HG03378 (cell line): ENCODE data around the gene FAM177B.

Experiments used
- ATAC-seq: cut with Tn5 transposase; IDR thresholded peaks from one replicate; pipeline ENCODE4 v1.9.1; 2021; ENCODE audit warnings: mild to moderate bottlenecking, moderate library complexity; ENCODE audit not compliant: unreplicated experiment

FAM177B gene

DNA sequence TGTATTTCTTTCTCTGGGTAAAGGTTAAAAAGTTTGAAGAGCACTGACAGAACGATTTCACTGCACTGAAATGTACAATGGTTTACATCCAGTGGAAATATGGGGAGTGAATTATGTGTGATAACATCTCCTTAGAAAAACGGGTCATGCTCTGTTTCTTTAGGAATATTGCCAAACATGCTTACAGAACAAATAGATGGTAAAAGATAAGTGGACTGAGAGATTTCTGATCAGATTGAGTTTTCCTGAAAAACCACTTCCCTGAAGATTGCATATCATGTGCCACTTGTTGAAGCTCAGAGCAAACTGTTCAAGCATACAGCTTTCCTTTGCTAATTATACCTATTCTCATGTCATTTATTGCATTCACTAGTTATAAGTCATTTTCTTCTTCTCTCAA, 47.9 kb downstream of the FAM177B start:
- no peak for ATAC-seq

DNA sequence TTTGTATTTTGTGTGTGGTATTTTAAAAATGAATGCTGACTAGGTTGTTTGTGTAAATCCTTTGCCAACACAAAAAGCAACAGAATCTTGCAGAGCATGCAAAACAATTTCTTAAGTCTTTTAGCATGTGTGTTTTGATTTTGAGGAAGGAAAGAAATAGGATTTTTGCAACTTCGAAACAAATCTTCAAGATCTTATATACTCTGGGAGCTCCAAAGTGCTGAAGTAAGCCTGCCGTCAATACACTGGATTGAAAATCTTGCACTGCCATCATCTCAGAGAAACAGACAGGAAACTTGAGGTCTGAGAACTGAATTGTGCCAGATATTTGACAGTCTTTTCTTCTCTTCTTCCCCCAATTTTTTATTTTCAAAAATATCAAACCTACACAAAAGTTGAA, 48.5 kb downstream of the FAM177B start:
- no peak for ATAC-seq

DNA sequence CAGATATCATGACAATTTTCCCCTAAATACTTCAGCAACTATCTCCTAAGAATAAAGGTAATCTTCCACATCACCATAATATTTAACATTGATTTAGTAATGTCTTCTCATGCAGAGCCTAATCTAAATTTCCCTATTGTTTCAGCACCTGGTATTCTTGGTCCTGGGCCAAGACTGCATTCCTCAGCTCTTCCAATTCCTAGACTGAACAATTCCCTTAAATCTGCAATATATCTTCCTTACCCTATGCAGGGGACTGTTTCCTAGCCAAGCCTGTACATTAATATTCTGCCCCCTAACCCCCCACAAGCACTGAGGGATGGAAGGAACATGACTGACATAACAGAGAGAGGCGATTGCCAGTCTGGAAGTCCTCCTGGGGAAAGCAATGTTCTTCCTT, 49.1 kb downstream of the FAM177B start:
- ATAC-seq = no peak

DNA sequence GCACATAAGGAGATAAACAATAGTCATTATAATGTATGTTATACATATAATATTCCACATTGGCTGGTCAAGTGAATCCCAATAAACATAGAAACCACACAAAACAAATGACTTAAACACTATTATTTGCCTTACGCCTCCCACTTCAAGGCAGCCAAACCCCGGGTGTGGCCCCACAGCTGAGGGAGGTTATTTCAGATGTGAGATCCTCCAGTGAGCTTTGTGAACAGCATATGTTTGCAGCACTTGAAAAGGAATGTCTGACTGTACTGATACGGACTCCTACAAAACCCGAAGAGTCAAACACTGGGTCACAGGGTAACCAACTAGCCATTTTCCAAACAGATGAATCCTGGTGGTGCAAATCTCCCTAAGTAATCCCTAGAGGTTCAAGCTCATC, 50.7 kb downstream of the FAM177B start:
- no peak for ATAC-seq

DNA sequence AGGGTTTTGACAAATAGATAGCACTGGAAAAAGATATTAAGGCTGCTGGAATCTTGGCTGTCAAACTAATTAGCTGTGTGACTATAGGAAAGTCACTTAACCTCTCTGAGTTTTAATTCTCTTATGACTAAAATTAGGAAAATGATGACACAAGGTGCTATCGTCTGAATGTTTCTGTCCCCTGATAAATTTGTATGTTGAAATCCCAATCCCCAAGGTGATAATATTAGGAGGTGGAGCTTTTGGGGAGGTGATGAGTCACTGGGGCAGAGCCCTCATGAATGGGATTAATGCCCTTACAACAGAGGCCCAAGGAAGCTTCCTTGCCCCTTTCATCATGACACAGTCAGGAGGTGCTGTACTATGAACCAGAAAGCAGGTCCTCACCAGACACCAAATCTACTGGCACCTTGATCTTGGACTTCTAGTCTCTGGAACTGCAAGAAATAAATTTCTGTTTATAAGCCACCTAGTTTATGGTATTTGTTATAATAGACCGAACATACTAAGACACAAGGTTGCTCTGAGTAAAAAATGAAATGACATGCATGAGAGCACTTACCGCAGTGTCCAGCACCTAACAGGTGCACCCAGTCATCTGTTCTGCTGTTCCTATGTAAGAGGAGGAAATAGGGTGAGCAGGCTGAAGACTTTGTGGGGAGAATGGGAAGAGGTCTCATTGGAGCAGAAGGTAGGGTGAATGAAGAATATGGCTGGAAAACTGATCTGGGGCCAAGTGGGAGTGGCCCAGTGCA, 51.6 kb downstream of the FAM177B start:
- no peak for ATAC-seq

DNA sequence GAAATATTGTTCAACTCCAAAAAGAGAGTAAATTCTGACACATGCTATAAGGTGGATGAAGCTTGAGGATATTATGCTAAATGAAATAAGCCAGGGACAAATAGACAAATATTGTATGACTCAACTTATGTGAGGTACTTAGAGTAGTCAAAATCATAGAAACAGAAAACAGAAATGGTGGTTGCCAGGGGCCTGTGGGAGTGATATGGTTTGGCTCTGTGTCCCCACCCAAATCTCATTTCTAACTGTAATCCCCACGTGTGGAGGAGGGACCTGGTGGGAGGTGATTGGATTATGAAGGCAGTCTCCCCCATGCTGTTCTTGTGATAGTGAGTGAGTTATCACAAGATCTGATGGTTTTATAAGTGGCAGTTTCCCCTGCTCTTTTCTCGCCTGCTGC, 53.1 kb downstream of the FAM177B start:
- no peak for ATAC-seq

DNA sequence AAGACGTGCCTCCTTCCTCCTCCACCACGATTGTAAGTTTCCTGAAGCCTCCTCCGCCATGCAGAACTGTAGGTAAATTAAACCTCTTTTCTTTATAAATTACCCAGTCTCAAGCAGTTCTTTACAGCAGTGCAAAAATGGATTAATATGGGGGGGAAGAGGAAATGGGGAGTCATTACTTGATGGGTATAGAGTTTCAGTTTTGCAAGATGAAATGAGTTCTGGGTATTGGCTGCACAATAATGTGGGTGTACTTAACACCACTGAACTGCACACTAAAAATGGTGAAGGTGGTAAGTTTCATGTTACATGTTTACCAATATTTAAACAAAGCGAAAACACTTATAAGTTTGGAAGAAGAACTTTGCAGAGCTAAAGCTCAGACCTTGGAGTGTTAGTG, 53.5 kb downstream of the FAM177B start:
- ATAC-seq = peak; percentile 51

DNA sequence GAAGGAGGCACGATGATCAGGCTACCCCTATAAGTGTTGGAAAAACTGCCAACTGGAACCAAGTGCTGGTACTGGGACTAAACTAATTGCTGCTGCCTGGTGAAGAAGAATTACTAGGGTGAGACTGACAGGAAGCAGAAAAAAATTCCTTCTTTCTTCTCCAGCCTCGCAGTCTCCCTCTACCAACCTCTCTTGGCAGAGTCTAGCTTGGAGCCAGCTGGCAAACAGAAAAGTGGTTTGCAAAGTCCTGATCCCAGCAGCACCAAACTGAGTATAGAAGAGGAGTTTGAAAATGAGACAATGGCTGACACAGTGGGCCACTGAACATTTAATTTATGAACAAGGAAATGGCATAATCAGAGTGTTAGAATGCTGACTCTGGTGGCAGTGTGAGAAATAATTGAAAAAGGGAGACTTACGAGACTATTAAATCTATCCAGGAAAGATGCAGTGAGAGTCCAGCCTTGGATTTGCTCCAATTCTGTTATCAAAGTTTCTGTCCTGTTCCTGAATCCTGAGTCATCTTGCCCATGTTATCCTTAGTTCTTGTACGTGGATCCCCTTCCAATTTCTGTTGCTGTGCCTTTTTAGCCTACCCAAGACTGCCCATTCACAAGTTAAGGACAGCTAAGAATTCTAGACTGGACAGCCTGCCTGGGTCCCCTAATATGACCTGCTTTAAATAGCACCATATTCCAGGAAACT, 54.2 kb downstream of the FAM177B start:
- no peak for ATAC-seq

DNA sequence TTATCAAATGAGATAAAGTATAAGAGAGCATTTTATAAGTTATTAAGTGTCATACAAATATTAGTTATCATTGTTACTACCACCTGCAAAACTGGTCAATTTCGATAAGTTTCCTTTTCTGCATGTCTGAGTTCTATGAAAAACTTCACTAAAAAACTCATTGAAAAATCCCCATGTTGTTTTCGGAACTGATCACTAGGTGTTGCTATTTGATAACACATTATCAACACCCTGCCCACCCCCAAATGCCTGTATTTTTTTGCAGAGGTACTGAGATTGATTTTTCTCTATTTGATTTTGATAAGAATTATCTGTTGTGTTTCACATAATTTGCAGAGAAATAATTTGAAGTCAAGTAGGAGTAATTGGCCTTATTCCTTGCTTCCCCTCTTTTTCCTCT, 55.7 kb downstream of the FAM177B start:
- no peak for ATAC-seq

DNA sequence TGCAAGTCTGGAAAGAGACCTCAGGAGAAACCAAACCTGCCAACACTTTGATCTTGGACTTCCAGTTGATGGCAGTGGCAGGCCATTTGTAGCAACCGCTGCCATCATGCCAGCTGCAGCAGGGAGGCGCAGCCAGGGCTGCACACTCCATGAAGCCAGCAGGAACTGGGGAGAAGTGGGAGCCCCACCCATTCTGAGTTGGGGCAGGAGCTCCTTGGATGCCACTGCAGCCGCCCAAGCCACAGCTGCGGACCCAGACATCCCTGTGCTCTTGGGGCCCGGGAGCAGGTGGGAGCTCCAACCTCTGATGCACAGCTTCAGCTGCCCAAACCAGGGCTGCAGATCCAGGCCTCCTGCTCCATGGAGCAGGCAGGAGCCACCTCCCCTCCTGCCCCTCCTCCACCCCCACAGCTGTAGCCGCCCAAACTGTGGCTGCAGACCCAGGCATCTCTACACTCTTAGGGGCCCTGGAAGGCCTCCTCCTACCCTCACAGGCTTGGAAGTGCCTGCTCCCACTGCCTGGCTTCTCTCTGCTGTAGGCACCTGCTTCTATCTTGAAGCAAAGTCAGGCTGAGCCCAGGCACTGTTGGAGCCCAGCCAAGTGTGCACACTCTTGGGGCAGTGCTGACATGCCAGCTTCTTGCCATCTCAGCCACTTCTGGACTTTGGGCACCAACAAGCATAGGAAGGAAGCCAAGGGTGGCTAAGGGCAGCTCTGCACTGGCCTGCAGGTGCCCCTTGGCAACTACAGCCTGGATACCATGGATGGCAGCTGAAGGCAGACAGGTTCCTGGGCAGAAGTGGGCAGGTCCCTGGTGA, 57.9 kb downstream of the FAM177B start:
- no peak for ATAC-seq

DNA sequence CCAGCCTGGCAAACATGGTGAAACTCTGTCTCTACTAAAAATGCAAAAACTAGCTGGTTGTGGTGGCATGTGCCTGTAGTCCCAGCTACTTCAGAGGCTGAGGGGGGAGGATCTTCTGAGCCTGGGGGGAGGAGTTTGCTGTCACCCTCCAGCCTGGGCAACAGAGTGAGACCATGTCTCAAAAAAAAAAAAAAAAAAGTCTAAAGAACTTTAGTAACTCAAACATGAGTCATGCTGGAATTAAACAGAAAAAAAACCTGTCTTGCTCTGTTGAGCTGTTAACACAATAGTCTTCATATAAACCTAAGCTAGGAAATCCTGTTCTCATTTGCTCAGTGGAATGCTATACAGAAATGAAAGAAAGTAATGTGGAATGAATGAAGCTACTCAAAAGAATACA, 61.1 kb downstream of the FAM177B start:
- no peak for ATAC-seq

DNA sequence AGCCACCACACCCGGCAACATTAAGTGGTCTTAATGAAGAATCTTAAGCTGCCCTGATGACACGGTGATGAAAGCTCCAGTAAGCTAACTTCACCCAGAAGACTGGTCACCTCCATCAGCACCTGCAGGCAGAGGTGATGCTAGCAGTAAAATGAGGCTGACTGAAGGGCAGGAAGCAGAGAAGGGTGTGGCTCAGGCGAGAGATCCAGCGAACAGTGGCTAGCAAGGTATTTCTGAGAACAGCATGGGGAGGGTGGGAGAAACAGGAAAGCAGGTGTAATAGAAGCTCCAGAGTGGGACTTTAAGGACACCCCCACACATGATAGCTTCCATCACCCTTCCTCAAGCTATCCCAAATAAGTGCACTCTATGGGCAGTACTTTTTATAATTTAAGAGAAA, 62.0 kb downstream of the FAM177B start:
- no peak for ATAC-seq
